ENCODE data around the gene TEDC1.

The TEDC1 gene

GRCh38 chr14:105490572-105491365, at the start of gene TEDC1:
TSS of gene TEDC1 (plus strand) at chr14:105491246. CDS start at chr14:105491376, 130 bp downstream.
- peak; percentile 94 for DNase-seq

GRCh38 chr14:105442125-105442524, 48.9 kb upstream of the TEDC1 start:
- no peak for DNase-seq

DNA sequence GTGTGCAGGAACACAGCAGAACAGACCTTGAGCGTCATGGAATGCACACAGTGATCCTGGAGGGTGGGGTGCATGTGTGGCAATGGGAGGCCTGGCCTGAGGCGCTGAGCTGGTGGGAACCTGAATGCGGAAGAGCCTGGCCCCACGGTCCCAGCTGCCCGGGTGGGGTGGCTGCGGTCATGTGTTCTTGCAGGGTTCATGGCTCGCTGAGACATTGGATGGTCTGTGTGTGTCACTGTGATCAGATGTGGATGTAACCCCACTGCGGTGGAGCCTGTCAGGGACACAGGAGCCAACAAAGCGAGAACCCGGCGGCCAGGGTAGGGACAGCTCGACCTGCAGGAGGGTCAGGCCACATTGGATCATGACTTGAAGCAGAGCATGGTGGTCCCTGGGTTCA, 48.2 kb upstream of the TEDC1 start:
- no peak for DNase-seq

- DNase-seq, result no peak
Measured at GRCh38 chr14:105444859-105445258, 46.2 kb upstream of the TEDC1 start.

GRCh38 chr14:105445290-105445689, 45.8 kb upstream of the TEDC1 start:
- no peak for DNase-seq

DNA sequence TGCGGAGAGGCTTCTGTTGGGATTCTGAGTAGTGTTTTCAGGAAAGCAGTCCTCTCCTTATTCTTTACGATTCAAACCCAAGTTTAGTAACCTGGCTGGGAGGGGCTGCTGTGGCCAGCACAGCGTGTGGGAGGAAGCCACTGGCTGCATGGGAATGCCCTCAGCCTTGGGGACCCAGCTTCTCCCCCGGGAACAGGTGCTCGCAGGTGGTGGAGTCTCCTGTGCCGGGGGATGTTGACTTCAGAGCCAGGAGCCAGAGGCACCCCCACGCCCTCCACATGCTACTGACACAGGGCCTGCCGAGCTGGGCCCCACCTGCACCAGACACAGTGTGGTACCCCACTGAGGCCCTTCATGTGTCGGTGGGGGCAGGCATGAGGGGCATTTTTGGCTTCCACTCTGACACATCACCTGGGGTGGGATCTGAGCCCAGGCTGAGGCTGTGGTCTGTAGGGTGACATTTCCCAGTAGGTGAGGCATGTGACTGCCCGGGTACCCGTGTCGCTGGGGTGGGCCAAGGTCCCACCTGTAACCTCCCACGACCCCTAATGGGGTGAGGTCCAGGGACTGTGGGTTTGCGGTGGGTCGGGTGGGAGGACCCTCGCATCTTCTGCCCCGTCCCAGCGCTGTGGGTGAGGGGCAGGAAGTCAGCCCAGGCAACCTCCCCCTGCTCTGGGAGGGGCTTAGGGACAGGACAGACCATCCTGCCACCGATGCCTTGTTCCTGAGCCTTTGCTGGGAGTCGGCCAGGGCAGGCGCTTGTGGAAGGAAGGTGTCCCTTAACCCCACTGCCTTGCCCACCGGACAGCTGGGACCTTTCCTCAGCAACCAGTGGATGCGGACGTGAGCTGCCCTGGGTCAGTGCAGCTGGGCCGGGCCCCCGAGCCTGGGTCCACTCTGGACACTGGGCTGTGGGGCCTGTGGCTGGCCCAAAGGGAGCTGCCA, 44.9 kb upstream of the TEDC1 start:
- no peak for DNase-seq

GRCh38 chr14:105446971-105447370, 44.1 kb upstream of the TEDC1 start:
- DNase-seq, result no peak

- no peak for DNase-seq
Measured at GRCh38 chr14:105447651-105448640, 43.1 kb upstream of the TEDC1 start.

GRCh38 chr14:105448706-105449111, 42.3 kb upstream of the TEDC1 start:
- DNase-seq, result no peak

DNA sequence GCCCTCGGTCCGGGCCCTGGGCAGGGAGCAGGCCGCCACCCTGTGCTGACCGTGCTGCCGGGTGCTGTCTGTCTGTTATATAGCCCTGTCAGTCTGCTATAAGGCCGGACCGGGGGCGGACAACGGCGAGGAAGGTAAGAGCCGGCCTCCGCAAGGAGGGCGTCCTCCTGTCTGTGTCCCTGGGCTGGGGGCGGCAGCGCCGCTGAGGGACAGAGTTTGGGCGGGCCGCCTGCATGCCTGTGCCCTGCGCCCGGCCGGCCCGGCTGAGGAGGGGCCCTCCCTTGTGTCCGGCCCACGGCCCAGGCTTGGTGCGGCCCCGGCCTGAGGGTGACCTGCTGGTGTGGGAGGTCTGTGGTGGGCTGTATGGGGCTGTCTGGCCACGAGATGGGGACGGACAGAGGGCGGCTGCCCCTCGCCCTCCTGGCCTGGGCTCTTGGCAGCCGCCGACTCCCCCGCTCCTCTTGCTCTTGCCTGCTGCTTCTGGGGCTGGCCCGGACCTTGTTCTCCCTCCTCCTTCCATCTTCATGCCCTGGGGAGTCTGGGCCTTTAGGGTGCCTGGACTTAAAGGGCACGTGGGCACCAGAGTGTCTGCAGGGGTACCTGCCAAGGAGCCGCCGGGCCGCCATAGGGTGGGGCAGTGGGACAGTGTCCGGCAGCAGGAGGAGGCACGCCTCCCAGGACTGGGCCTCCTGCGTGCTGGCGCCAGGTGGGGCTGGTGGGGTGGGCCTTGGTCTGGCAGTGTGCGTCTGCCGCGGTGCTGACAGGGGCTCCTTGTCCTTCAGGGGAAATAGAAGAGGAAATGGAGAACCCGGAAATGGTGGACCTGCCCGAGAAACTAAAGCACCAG, 41.5 kb upstream of the TEDC1 start:
- DNase-seq, result no peak

DNA sequence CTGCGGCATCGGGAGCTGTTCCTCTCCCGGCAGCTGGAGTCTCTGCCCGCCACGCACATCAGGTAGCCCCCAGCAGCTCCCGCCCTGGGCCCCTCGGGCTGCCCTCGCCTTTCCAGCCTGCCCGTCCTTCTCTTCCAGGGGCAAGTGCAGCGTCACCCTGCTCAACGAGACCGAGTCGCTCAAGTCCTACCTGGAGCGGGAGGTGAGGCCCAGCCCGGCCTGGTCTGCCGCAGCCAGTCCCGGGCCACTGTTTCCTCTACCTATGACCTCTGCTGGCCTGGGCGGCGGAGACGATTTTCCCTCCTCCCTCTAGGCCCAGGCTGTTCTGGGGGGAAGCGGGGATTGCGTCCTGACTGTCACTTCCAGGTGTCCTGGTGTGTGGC, 40.9 kb upstream of the TEDC1 start:
- no peak for DNase-seq

DNA sequence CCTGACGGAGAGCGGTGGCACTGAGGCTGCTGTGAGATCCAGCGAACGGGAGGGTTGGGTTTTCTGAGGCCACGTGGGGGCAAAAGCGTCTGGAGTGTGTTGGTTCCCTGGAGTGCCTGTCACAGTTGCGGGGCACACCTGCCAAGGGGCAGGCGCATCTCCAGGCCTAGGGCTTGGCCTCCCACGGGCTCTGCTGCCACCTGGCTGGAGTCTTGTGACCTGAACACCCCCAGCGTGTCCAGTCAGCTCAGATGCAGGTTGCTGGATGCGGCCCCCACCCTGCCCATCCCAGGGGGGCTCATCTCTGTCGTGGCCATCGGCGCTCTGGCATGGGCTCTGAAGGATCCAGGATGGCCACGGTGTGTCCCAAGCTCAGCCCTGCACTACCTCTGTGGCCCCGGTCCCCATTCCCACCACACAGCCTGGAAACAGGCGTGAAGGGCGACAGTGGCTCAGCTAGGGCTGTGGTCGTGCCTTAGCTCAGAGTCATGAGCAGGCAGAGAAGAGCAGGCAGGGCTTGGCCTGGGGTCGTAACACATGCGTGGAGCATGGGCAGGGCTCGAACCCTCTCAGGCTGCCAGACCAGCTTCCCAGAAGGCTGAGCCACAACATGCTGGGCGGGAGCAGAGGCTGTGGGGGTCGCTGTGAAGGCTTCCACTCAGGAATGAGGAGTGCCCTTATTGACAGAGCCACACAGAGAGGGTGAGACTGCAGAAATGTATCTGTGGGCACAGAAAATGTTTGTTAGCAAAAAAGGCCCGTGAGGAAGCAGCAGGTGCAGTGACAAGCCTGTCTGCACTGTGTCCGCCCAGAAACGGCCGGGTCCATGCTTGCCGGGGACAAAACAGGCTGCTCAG, 40.0 kb upstream of the TEDC1 start:
- no peak for DNase-seq

DNA sequence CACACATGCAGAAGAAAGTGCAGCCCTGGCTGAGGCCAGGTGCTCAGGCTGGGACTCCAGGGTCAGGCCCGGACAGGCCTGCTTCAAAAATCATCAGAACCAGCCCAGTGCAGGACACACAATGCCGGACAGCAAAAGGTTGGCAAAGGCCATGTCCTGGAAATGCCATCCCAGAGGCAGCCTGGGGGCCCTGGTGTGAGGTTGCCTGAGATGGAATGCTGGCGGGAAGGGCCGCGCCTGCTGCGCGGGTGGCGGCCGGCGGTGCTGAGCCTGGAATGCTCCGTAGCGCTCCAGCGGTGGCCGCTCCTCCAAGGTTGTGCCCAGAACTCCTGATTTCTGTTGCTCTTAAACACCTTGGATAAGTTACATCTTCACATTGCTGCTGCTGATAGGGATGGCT, 38.1 kb upstream of the TEDC1 start:
- DNase-seq, result no peak

GRCh38 chr14:105453847-105454246, 37.2 kb upstream of the TEDC1 start:
- DNase-seq, result no peak

GRCh38 chr14:105455086-105455640, 35.9 kb upstream of the TEDC1 start:
- DNase-seq, result no peak

- DNase-seq, result no peak
Measured at GRCh38 chr14:105455766-105456660, 35.0 kb upstream of the TEDC1 start.

DNA sequence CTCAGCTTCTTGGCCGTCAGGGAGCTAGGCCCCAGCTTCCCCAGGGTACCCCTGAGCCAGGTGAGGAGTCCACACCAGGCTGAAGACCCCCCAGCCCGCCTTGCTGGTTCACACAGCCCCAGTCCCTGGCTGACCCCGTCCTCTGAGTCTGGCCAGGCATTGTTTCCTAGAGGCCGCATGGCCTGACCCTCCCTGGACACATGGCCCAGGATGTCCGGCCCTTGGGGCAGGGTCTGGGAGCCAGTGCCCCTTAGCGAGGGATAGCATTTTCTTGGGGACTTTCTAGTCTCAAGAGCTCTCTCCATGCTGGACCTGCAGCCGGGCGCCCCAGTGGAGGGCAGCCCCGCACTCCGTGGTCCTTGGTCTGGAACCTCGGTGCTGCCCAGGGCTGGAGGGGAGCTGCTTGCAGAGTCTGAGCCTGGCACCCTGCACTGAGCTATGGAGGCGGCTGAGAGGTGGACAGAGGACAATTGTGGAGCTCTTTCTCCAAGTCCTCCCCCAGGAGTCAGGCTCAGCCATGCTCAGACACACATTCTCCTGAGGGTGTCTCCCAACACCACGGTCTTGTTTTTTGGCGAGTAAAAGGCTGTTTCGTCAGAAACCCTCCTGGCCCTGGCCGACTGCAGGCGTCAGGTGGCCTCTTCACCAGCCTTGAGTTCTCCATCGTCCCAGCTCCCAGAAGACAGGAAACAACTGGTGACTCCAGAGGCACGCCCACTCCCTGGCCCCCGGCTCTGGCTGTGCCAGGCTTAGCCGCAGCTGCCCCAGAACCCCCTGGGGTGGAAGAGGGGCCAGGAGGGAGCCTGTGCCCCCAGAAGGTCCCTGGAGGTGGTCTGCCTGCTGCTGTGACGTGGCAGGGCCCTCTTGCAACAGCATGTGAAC, 34.1 kb upstream of the TEDC1 start:
- DNase-seq, result no peak

DNA sequence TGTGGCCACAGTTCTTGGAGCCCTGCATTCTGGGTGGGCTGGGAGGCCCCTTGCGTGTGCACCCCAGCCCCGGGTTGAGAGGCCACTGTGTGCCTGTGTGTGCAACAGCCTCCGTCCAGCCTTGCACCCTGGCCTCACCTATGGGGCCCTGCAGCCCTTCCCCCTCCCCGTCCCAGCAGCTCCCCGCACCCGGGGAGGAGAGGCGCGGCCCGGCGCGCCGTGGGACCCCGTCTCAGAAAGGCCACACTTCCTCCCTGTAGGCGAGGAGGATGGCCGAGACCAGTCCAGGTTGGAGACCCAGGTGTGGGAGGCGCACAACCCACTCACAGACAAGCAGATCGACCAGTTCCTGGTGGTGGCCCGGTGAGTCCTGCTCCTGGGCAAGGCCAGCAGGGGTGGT, 33.0 kb upstream of the TEDC1 start:
- DNase-seq, result no peak
